Activated gamma-delta T cell (primary cell): Measurements from ENCODE around the gene FTCD.

ENCODE experiments used
- DNase-seq: peaks from one replicate; lab custom pipeline; 2025; lab: John Stamatoyannopoulos, UW

The FTCD gene

GRCh38 chr21:46124083-46124925, 31.1 kb downstream of the FTCD start:
- no peak for DNase-seq

GRCh38 chr21:46122758-46123683, 32.4 kb downstream of the FTCD start:
- DNase-seq, result no peak

- no peak for DNase-seq
Measured at GRCh38 chr21:46122237-46122671, 33.1 kb downstream of the FTCD start.

GRCh38 chr21:46121286-46122221, 33.8 kb downstream of the FTCD start:
- no peak for DNase-seq

GRCh38 chr21:46120301-46121285, 34.8 kb downstream of the FTCD start:
- DNase-seq, result no peak

GRCh38 chr21:46119637-46120271, 35.6 kb downstream of the FTCD start:
- DNase-seq, result no peak

GRCh38 chr21:46119144-46119636, 36.2 kb downstream of the FTCD start:
- DNase-seq, result no peak

- DNase-seq, result no peak
Measured at GRCh38 chr21:46118316-46119143, 36.8 kb downstream of the FTCD start.

- DNase-seq, result no peak
Measured at GRCh38 chr21:46117586-46118315, 37.6 kb downstream of the FTCD start.

GRCh38 chr21:46116776-46117585, 38.4 kb downstream of the FTCD start:
- DNase-seq, result no peak

GRCh38 chr21:46116189-46116775, 39.1 kb downstream of the FTCD start:
- no peak for DNase-seq

GRCh38 chr21:46115441-46116188, 39.8 kb downstream of the FTCD start:
- DNase-seq, result no peak

- no peak for DNase-seq
Measured at GRCh38 chr21:46114963-46115362, 40.4 kb downstream of the FTCD start.

GRCh38 chr21:46113497-46114176, 41.7 kb downstream of the FTCD start:
- DNase-seq, result no peak

- DNase-seq, result no peak
Measured at GRCh38 chr21:46112725-46113215, 42.6 kb downstream of the FTCD start.
